Anterior cingulate cortex (tissue), 58 donors: ENCODE measurements around the gene DDX6.
"Not testable (repeated sequence)": the region's sequence is repeated elsewhere in the genome, so short reads cannot be mapped to it uniquely, and the experiment has no call there.

ENCODE experiments used
- DNase-seq, 58 donors: peaks; one replicate each; lab custom pipeline; 2025; lab: John Stamatoyannopoulos, UW

DDX6 gene, protein sequence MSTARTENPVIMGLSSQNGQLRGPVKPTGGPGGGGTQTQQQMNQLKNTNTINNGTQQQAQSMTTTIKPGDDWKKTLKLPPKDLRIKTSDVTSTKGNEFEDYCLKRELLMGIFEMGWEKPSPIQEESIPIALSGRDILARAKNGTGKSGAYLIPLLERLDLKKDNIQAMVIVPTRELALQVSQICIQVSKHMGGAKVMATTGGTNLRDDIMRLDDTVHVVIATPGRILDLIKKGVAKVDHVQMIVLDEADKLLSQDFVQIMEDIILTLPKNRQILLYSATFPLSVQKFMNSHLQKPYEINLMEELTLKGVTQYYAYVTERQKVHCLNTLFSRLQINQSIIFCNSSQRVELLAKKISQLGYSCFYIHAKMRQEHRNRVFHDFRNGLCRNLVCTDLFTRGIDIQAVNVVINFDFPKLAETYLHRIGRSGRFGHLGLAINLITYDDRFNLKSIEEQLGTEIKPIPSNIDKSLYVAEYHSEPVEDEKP

DNA sequence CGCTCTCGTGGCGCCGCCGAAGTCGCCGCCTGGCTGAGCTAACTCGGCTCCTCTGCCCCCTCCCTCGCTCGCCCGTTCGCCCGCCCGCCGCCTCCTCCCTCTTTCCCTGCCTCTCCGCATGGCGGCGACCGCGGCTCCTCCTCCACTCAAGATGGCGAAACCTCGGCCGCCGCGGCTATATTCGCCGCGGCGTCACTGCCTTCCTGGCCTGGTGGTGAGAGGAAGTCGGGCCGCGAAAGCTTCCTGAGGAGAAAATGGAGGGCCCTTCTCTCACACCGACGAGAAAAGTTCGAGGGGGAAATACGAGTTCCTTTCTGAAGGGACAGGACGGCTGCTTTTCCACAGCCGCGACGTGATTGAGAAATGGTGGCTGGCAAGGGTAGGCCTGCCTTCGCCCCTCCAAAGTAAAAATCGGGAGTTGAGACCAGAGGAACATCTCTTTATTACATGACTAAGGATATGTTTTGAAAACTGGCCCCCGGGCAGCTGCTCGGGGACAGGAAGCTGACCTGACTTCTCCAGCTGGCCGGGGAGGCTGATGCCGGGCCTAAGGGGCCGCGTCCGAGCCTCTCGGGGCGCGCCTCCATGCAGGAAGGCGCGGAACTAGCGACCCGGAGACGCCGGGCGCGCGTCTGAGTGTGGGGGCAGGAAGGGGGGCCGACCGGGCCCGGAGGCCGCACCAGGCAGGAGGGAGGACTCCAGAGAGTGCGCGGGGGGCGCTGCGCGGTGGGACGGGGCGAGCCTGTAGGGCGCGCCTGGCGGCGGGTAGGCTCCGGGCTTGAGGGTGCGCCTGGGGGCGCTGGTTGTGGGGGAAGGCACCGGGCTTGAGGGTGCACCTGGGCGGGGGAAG is at the start of gene DDX6:
TSS of gene DDX6 (minus strand) at position 54 of the 850 bp plus-strand sequence. CDS start 4,913 bp downstream, outside the sequence.
- DNase-seq = peak in 57 of 58 donors; percentile 53 to 93 (median 86)

DNA sequence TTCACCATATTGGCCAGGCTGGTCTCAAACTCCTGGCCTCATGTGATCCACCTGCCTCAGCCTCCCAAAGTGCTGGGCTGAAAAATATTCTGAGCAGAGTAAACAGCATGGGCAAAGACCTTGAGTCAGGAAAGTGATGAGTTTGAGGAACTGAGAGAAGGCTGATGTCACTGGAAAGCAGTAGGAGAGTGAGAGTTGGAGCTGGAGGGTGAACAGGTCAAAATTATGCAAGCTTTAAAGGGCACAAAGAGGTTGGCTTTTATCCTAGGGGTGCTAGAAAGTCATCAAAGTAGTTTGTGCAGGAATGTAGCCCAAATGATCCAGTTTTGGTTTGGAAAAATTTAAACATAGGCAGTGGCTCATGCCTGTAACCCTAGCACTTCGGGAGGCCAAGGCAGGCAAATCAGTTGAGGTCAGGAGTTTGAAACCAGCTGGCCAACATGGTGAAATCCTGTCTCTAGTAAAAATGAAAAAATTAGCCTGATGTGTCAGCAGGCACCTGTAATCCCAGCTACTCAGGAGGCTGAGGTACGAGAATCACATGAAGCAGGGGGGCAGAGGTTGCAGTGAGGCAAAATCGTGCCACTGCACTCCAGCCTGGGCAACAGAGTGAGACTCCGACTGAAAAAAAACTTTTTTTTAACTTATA is 48.1 kb upstream of the DDX6 start:
- no peak for DNase-seq

DNA sequence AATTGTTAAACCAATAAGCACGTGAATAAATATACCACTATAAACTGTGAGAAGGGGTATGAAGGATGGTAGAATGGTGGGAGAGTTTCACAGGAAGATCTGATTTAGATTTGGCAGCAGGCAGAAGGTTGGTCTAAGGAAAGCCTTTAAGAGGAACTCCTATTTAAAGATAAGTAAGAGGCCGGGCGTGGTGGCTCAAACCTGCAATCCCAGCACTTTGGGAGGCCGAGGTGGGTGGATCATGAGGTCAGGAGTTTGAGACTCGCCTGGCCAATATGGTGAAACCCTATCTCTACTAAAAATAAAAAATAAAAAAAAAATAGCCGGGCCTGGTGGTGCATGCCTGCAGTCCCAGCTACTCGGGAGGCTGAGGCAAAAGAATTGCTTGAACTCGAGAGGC is 46.9 kb upstream of the DDX6 start:
- peak in 1 of 58 donors; percentile 2 for DNase-seq

DNA sequence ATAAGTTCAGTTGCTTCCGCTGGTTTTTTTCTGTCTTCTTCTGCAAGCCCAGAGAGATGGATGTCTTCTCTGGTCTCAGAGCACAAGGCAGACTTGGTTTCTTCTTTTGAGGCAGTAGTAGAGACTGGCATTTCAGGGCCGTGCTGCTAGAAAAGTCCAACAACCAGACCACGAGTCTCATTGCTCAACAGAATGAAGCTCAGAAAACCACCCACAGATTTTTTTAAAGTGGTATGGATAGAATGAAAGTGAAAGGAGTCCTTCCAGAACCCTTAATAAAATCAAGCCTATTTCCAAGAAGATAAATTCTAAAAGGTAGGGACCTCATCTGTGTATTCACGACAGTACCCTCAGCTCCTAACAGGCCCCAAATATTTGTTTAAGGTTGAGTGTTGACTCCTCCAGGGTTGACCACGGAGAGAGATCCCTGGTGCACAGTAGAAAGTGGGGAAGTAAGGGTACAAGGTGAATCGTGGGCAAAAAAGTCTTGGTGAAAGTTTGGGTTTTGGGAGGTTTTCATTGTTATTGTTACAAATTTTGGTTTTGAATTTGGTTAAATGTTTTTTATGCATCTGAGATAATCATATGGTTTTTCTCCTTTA is 43.6 kb upstream of the DDX6 start:
- DNase-seq = peak in 4 of 58 donors; percentile 1 to 7 (median 5)

DNA sequence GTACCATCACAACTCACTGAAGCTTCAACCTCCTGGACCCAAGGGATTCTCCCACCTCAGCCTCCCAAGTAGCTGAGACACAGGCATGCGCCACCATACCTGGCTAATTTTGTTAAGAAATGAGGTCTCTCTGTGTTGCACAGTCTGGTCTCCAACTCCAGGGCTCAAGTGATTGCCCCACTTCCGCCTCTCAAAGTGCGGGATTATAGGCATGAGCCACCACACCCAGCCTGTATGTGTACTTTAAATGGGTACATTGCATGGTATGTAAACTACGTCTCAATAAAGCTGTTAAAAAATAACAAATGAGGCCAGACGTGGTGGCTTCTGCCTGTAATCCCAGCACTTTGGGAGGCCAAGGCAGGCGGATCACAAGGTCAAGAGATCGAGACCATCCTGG is 36.2 kb upstream of the DDX6 start:
- no peak for DNase-seq

DNA sequence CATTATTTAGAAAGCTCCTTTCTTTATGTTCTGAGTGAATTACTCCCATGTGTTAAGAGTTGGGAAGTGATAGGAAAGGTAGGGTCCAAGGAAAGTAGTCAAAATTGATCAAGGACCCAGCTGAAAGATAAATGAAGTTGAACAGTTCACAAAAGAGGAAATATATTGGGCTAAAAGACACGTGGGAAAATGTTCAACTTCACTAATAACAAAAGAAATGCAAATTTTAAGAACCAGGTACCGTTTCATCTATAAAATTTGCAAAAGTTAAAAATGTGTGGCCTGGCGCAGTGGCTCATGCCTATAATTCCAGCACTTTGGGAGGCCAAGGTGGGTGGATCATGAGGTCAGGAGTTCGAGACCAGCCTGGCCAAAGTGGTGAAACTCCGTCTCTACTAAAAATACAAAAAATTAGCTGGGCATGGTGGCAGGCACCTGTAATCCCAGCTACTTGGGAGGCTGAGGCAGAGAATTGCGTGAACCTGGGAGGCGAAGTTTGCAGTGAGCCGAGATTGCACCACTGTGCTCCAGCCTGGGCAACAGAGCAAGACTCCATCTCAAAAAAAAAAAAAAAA is 32.1 kb upstream of the DDX6 start:
- not testable (repeated sequence) for DNase-seq

DNA sequence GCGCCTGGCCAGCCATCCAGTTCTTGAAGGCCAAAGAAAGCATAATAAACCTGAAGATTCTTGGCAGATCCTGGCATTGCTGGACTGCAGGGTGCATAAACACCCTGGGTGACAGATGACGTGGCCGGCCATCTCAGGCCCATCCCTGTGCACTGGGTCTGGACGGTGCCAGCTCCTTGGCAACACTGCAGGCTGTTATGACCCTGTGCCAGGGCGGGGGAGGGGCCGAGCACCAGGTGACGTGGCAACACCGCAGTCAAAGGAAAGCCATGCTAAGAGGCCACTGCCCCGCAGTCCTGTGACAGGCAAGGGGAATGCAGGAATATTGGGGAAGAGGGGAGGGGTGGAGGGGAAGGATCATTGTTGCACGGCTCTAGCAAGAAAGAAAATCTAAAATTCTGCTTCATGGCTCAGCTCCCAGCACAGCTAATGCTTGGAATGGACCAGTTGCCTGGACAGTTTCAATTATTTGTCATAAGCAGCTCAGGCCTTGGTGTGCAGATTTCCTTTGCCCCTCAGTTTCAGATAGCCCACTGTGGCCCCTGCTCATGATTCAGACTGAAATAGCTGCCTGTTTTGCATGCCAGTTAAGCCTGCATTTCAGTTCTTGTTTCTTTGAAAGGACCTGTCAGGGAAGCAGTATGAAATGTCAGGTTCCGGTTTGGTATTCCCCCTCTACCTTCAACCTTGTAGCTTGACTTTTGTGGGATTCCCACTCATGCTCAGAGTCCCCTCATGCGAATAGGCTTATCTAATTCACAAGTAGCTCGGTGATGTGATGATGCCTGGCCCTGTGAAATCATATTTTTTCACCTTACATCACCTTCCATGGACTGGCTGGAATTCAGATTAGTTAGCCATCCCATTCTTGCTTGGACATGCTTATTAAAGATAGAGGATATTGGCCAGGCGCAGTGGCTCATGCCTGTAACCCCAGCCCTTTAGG is 29.7 kb upstream of the DDX6 start:
- peak in 53 of 58 donors; percentile 4 to 82 (median 45) for DNase-seq

DNA sequence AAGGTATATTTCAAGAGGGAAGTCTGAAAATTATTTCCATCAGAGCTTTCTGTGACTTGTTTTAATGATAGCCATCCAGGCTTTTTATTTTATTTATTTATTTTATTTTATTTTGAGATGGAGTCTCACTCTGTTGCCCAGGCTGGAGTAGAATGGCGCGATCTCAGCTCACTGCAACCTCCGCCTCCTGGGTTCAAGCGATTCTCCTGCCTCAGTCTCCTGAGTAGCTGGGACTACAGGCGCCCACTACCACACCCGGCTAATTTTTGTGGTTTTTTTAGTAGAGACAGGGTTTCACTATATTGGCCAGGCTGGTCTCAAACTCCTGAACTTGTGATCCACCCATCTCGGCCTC is 29.0 kb upstream of the DDX6 start:
- DNase-seq = not testable (repeated sequence)

DNA sequence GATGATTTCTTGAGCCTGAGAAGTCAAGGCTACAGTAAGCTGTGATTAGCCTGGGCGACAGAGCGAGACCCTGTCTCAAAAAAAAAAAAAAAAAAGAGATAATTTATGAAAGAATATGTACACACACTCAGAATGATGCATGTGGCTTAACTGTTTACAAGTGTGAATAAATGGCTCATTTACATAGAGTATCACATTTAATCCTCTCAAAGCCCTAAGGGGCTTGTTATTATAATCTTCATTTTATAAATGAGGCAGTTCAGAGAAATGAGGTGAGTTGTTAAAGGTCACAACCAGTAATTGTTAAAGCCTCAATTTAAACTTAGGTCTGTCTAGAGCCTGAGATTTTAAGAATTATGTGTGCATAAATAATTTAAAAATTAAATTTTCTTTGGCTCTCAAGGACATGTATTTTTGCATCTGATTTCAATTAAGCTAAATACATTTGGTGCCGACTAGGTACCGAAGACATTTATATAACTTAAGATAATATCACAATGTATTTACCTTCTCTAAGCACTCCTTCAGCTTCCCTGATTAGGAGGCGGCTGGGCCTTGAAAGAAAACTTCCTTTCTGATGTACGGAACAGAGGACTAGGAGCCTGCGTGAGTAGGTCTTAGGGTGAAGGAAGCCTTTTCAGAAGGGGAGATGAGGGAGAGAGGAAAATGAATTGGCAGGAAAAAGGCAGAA is 28.5 kb upstream of the DDX6 start:
- no peak for DNase-seq

DNA sequence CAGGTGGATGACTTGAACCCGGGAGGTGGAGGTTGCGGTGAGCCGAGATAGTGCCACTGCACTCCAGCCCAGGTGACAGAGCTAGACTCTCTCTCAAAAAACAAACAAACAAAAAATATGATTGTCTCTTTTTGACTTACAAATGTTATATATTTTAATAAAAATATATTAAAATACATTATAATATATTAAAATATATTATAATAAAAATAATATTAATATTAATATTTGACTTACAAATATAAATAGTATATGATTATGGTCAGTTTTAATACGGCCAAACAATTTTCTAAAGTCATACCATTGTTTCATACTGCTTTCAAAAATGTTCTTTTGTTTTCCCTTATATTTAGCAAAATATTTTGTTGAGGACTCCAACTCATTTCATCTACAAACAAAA is 27.2 kb upstream of the DDX6 start:
- DNase-seq = no peak

DNA sequence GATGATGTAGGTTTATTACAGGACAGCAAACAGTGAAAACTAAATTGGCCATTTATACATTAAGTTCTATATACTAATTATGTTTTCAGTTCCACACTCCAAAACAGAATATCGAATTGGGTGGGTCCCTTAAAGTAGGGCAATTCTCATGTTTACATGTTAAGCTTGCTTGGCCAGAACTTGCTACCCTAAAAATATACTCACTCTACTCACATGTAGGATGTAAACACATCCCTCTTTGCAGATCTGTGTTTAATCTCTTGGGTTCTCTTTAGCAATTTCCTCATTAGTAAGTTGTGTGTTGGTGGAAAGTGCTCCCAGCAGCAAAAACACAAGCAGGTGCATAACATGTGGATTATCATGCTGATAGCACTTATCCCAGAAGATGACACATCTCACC is 22.6 kb upstream of the DDX6 start:
- no peak for DNase-seq

DNA sequence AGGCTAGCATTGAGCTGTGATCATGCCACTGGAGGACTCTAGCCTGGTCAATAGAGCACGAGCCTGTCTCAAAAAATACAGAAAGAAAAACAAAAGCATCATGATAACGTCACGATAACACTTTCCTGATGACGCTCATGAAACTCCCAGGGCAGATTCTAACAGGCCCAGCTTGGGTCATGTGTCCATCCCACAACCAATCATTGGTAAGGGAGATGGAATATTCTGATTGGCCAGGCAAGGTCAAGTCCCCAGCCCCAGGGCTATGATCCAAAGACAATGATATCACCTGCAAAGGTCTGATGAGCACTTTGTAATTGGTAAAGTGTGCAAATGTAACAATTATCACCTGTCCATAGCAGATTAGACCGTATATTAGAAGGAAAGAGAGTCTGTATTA is 21.5 kb upstream of the DDX6 start:
- DNase-seq = no peak

DNA sequence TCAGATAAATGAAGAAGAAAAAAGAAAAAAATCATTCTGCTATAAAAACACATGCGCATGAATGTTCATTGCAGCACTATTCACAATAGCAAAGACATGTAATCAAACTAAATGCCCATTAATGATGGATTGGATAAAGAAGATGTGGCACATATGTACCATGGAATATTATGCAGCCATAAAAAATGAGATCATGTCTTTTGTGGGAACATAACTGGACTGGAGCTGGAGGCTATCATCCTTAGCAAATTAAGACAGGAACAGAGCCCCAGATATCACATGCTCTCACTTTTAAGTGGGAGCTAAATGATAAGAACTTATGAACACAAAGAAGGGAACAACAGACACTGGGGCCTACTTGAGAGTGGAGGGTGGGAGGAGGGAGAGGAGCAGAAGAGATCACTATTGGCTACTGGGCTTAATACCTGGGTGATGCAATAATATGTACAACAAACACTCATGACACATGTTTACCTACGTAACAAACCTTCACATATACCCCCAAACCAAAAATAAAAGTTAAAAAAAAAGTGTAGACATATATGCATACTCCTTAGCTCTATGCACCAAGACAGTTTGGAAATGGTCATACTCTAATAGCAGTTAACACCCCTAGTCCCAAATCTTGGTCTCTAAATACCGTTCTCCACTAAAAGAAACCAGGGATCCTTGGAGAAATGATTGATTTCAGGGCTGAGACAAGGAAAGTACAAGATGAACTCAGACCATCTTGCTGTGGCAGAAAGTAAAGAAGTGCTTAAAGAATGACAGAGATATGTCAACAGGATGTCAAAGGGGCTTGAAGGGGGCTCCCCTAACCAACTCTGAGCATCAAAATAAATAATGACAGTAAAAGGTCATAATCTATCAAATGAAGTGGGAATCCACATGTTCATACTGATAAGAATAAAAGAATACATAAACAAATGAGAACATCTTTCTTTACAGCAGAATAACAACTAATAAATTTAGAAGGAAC is 17.1 kb upstream of the DDX6 start:
- no peak for DNase-seq

DNA sequence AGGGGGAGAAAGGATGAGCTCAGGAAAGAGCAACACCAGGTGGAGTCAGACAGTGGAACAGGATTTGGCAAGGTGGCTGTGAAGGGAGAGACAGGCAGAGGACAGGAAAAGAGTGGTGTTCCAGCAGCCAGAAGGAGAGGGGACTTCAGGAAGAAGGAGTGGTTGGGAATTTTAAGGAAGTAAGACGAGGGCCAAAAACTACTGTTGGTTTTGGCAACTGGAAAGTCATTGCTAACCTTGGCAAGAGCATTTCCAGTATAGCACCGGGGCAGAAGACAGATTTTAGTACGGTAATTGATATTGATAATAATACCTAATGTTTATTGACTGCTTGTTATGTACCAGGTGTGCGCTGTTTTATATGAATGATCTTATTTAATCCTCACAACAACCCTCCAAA is 15.4 kb upstream of the DDX6 start:
- DNase-seq = no peak

DNA sequence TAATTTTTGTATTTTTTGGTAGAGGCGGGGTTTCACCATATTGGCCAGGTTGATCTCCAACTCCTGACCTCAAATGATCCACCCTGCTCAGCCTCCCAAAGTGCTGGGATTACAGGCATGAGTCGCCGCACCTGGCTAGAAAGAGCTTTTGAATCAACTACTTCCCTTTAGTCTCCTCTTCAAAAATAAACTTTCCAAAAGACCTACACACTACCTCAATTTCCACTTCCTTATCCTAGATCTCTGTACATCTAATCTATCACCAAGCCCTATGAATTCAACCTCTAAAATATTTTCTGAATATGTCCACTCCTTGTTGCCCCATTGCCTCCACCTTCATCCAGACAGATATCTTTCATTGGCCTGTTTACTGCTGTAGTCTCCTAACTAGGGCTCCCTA is 13.1 kb upstream of the DDX6 start:
- DNase-seq = no peak

DNA sequence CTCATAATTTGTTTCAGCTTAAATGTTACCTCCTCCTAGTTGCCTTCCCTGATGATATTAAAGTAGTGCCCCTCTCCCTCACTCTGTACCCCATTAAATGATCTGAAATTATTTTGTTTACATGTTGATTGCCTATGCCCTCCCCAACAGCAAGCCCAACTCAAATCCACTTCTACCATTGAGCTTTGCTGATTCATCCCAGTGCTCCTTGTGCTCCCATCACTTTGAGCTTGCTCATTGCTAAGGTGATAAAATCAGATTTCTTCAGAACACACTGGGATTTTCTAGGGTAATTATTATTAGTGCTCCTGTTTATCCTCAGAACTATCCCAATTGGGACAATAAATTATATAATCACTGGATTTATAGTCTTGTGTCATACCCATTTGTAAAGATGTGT is 8.4 kb upstream of the DDX6 start:
- DNase-seq = no peak

DNA sequence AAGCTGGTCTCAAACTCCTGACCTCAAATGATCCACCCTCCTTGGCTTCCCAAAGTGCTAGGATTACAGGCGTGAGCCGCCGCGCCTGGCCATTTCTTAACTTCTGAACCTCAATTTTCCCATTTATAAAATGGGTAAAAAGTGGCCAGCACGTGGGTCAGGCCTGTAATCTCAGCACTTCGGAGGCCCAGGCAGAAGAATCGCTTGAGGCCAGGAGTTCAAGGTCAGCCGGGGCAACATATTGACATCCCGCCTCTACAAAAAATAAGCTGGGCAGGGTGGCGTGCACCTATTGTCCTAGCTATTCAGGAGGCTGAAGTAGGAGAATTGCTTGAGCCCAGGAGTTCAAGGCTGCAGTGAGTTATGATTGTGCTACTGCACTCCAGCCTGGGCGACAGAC is 6.5 kb upstream of the DDX6 start:
- no peak for DNase-seq
